Rectal smooth muscle tissue (tissue), 1 donor: Measurements from ENCODE around the gene OR8S1.
"Not testable (repeated sequence)": the region's sequence is repeated elsewhere in the genome, so short reads cannot be mapped to it uniquely, and the experiment has no call there.

Experiments used
- H3K27ac ChIP-seq: one replicate; pipeline ENCODE4 v1.7.0; 2013; ENCODE audit warnings: low read depth, low read length, inconsistent platforms
- H3K27me3 ChIP-seq: one replicate; pipeline ENCODE4 v1.7.0; 2013; ENCODE audit warnings: low read length; ENCODE audit not compliant: control insufficient read depth, insufficient read depth
- H3K36me3 ChIP-seq: one replicate; pipeline ENCODE4 v1.7.0; 2013; ENCODE audit warnings: low read length; ENCODE audit not compliant: control insufficient read depth, insufficient read depth
- H3K4me1 ChIP-seq: one replicate; pipeline ENCODE4 v1.7.0; 2013; ENCODE audit warnings: low read length; ENCODE audit not compliant: control insufficient read depth, insufficient read depth
- H3K4me3 ChIP-seq: one replicate; pipeline ENCODE4 v1.7.0; 2013; ENCODE audit warnings: low read length
- H3K9ac ChIP-seq: one replicate; pipeline ENCODE4 v1.7.0; 2013; ENCODE audit warnings: low read length

The OR8S1 gene

GRCh38 chr12:48525332-48525731 lies at the start of gene OR8S1:
OR8S1 (plus strand) TSS chr12:48525632; CDS start chr12:48525632, 0 bp downstream.
- no peaks in the 10 kb centered on the region for H3K36me3 ChIP-seq
- H3K27me3 ChIP-seq, result no peaks in the 10 kb centered on the region
- no peaks in the 10 kb centered on the region for H3K4me1 ChIP-seq
- H3K27ac ChIP-seq, result no peak within 1 kb of the TSS
- no peak within 1 kb of the TSS for H3K9ac ChIP-seq
- H3K4me3 ChIP-seq, result no peak within 1 kb of the TSS

- no peaks in the 10 kb centered on the region for H3K27me3 ChIP-seq
- H3K4me3 ChIP-seq, result no peak within 1 kb of the TSS
- no peak within 1 kb of the TSS for H3K27ac ChIP-seq
- no peaks in the 10 kb centered on the region for H3K4me1 ChIP-seq
- no peak within 1 kb of the TSS for H3K9ac ChIP-seq
- H3K36me3 ChIP-seq, result no peaks in the 10 kb centered on the region
Observed at GRCh38 chr12:48482198-48482597, 43.2 kb upstream of the OR8S1 start, which contains the start of gene C12orf54. C12orf54 (plus strand) TSS chr12:48482498; CDS start chr12:48483297, 799 bp downstream.

GRCh38 chr12:48482930-48483329 lies 42.5 kb upstream of the OR8S1 start:
- Histone ChIP-seq H3K9ac (no peak overlapping the region), H3K27me3 (no peaks in the 10 kb centered on the region), H3K4me1 (no peaks in the 10 kb centered on the region), H3K27ac (no peak overlapping the region), H3K4me3 (no peak overlapping the region), H3K36me3 (no peaks in the 10 kb centered on the region)

- H3K27me3 ChIP-seq, result no peaks in the 10 kb centered on the region
- no peak overlapping the region for H3K4me3 ChIP-seq
- no peak overlapping the region for H3K9ac ChIP-seq
- no peak overlapping the region for H3K27ac ChIP-seq
- no peaks in the 10 kb centered on the region for H3K36me3 ChIP-seq
- H3K4me1 ChIP-seq, result no peaks in the 10 kb centered on the region
Observed at GRCh38 chr12:48486261-48486660, 39.2 kb upstream of the OR8S1 start.

GRCh38 chr12:48486679-48487078 lies 38.8 kb upstream of the OR8S1 start:
- H3K9ac ChIP-seq, result no peak overlapping the region
- H3K27ac ChIP-seq, result no peak overlapping the region
- no peaks in the 10 kb centered on the region for H3K36me3 ChIP-seq
- H3K4me3 ChIP-seq, result no peak overlapping the region
- H3K4me1 ChIP-seq, result no peaks in the 10 kb centered on the region
- H3K27me3 ChIP-seq, result no peaks in the 10 kb centered on the region

- Histone ChIP-seq H3K27ac (no peak overlapping the region), H3K4me1 (no peaks in the 10 kb centered on the region), H3K27me3 (no peaks in the 10 kb centered on the region), H3K36me3 (no peaks in the 10 kb centered on the region), H3K4me3 (no peak overlapping the region), H3K9ac (no peak overlapping the region)
Observed at GRCh38 chr12:48489012-48489411, 36.4 kb upstream of the OR8S1 start.

GRCh38 chr12:48489456-48489855 lies 36.0 kb upstream of the OR8S1 start:
- not testable (repeated sequence) for H3K36me3 ChIP-seq, H3K4me1 ChIP-seq, H3K27me3 ChIP-seq, H3K4me3 ChIP-seq, H3K9ac ChIP-seq, H3K27ac ChIP-seq

- H3K27ac ChIP-seq, H3K4me3 ChIP-seq, H3K36me3 ChIP-seq, H3K9ac ChIP-seq, H3K27me3 ChIP-seq, H3K4me1 ChIP-seq: not testable (repeated sequence)
Observed at GRCh38 chr12:48500281-48500680, 25.2 kb upstream of the OR8S1 start.

- not testable (repeated sequence) for H3K27me3 ChIP-seq, H3K36me3 ChIP-seq, H3K9ac ChIP-seq
Observed at GRCh38 chr12:48506836-48507235, 18.6 kb upstream of the OR8S1 start.

GRCh38 chr12:48508987-48509386 lies 16.4 kb upstream of the OR8S1 start:
- H3K9ac ChIP-seq, result no peak overlapping the region
- no peak overlapping the region for H3K4me3 ChIP-seq
- H3K27ac ChIP-seq, result no peak overlapping the region
- H3K27me3 ChIP-seq, result no peaks in the 10 kb centered on the region
- H3K36me3 ChIP-seq, result no peaks in the 10 kb centered on the region
- H3K4me1 ChIP-seq, result no peaks in the 10 kb centered on the region

More at GRCh38 chr12:48506836-48507235, 18.6 kb upstream of the OR8S1 start:
- not testable (repeated sequence) for H3K27ac ChIP-seq, H3K4me3 ChIP-seq, H3K4me1 ChIP-seq

GRCh38 chr12:48510111-48510510 lies 15.3 kb upstream of the OR8S1 start:
- H3K9ac ChIP-seq, result no peak overlapping the region
- H3K27me3 ChIP-seq, result no peaks in the 10 kb centered on the region
- H3K4me1 ChIP-seq, result no peaks in the 10 kb centered on the region
- H3K4me3 ChIP-seq, result no peak overlapping the region
- no peaks in the 10 kb centered on the region for H3K36me3 ChIP-seq
- H3K27ac ChIP-seq, result no peak overlapping the region

GRCh38 chr12:48512855-48513254 lies 12.6 kb upstream of the OR8S1 start:
- Histone ChIP-seq H3K27me3 (no peaks in the 10 kb centered on the region), H3K4me1 (no peaks in the 10 kb centered on the region), H3K4me3 (no peak overlapping the region), H3K9ac (no peak overlapping the region), H3K36me3 (no peaks in the 10 kb centered on the region), H3K27ac (no peak overlapping the region)

- no peak overlapping the region for H3K4me3 ChIP-seq
- no peak overlapping the region for H3K27ac ChIP-seq
- no peaks in the 10 kb centered on the region for H3K4me1 ChIP-seq
- H3K36me3 ChIP-seq, result no peaks in the 10 kb centered on the region
- H3K9ac ChIP-seq, result no peak overlapping the region
- no peaks in the 10 kb centered on the region for H3K27me3 ChIP-seq
Observed at GRCh38 chr12:48514728-48515127, 10.7 kb upstream of the OR8S1 start.
